Left renal pelvis (tissue), 4 donors: Measurements from ENCODE around the gene ARL8A. TPM values are rescaled to one million over a fixed set of nuclear protein-coding genes. Genes with fewer than 3 reads are reported as not detected.

ENCODE experiments used
- DNase-seq, 4 donors: peaks; one replicate each; pipeline ENCODE4 v3.0.0-alpha.2; 2013; ENCODE audit warnings: low read depth in 4 of 4, low spot score in 3 of 4
- polyA plus RNA-seq, 4 donors: library from polyadenylated mRNA; unstranded; fragments of 120-200 nt; gene quantifications; one replicate each; pipeline ENCODE4 v1.2.1, GENCODE V29; 2013; ENCODE audit not compliant: insufficient read length in 4 of 4

ARL8A gene
- polyA plus RNA-seq, 4 donors, result 44.2 to 52.3 (median 48.7) TPM

DNA sequence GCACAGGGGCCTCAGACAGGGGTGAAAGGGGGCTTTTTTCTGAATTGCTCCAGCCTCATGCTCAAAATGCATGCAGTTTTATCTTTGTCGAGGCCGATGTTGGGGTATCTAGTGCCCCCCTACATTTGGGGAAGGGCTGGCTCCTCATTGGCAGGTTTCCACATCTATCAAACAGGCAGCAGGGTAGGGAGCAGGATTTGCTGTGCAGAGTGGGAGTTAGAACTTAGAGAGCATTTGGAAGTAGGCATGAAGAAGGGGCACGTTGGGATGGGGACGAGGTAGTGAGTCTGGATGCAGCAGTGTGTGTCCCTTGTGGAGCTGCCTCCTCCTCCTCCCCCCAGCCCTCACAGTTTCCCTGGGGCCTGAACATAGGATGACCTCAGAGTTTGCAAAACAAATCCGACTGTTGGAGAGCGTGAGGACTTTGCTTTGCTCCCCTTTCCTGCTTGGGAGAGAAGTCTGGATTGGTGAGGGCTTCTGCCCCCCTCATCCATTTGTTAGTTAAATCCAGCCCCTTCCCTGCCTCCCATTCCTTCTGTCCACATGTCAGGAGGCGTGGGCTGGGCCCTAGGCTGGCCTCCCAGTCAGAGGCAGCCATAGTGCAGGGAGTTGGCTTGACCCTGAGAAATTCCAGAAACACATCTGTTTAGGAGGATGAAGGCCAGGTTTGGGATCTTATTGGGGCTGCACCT is 58.7 kb downstream of the ARL8A start:
- DNase-seq, result no peak

DNA sequence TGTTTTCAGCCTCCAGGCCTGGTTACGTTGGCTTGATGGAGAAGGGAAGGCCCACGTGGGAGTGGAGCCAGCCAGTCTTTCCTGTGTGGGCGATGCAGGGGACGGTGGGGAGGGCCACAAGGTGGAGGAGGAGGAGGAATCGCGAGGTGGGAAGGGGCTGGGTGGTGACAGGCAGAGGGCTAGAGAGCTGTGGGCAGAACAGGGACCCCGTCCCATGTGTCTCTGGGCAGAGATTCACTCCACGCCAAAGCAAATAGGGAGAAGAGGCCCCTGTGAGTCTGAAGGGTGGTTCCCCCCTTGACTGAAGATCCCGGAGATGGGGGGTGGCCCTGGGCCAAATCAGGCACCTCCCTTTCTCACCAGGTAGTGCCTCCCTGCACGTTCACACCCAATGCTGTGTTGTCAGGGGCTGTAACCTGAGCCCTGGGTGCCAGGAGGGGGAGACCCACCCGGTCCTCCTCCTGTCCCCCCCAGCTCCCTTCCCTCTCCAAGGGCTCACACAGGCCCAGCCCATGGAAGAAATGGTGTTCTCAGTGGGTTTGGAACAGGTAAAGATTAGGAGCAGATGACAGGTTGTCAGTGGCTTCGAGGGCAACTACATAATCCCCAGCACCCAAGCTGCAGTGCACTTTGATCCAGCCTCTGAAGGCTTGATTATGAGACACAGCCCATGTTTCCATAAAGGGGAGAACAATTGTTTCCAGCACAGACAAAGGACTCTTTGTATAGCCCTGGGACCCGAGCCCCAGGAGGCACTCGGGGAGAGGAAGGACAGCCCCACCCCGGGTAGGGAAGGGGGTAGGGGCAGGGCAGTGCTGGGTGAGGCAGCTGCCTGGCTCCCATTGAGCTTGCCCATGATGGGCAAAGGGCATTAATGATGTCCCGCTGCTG is 59.5 kb downstream of the ARL8A start:
- DNase-seq, result no peak

Other genes with a start within 250 kb of the ARL8A start
- gene LMOD1, start 198.2 kb downstream of the ARL8A start, polyA plus RNA-seq, result 1 to 10 TPM; 3.4 to 4.6 (median 4.6) TPM
- gene TIMM17A, start 189.2 kb downstream of the ARL8A start, polyA plus RNA-seq, result 10 to 100 TPM; 46.6 to 74.6 (median 63.2) TPM
- gene RNPEP, start 162.1 kb downstream of the ARL8A start, polyA plus RNA-seq, result 10 to 100 TPM; 43.9 to 77.3 (median 55.9) TPM
- 100 to 1,000 TPM in 1 of 4 donors, 10 to 100 TPM in 2, 1 to 10 TPM in 1; 1.2 to 143 (median 66.5) TPM for gene ELF3, start 134.2 kb downstream of the ARL8A start, polyA plus RNA-seq
- under 1 TPM; 0.07 to 0.16 (median 0.07) TPM for gene GPR37L1, start 21.8 kb downstream of the ARL8A start, polyA plus RNA-seq
- gene PTPN7, start 15.9 kb upstream of the ARL8A start, polyA plus RNA-seq, result 1 to 10 TPM in 1 of 4 donors, under 1 TPM in 3; 0.69 to 1.8 (median 0.83) TPM
- 1 to 10 TPM in 1 of 4 donors, under 1 TPM in 3; 0.76 to 1.4 (median 0.82) TPM for gene LGR6, start 49.1 kb upstream of the ARL8A start, polyA plus RNA-seq
- 10 to 100 TPM; 27.1 to 37.7 (median 31.7) TPM for gene UBE2T, start 197.2 kb upstream of the ARL8A start, polyA plus RNA-seq
- 10 to 100 TPM; 17.1 to 85.4 (median 23.1) TPM for gene PPP1R12B, start 204.0 kb upstream of the ARL8A start, polyA plus RNA-seq